HCT116 (cell line): ENCODE results near the gene XPNPEP3.

Source experiments
- CTCF ChIP-seq, 3 experiments: fragments of 200-600 bp in 1 of 3; sonication (generic) in 1 of 3; IDR thresholded peaks in 2 of 3; conservative IDR thresholded peaks in 1 of 3; 2 replicates each; pipeline ENCODE4 v1.5.1; 2012 to 2017; ENCODE audit warnings: low read depth in 2 of 3, low read length in 2 of 3, antibody characterized with exemption in 1 of 3, borderline replicate concordance in 1 of 3, control low read depth in 1 of 3, mild to moderate bottlenecking in 1 of 3, mixed read lengths in 1 of 3, mixed run types in 1 of 3, moderate library complexity in 1 of 3; ENCODE audit not compliant: insufficient read depth in 1 of 3
- MAX ChIP-seq: IDR thresholded peaks from 2 replicates; pipeline ENCODE4 v1.6.1; 2012

GRCh38 chr22:40855979-40856512, 902 bp upstream of the XPNPEP3 start:
- TF ChIP-seq MAX (no peak; the same call in 1 of the 2 replicates), CTCF (IDR thresholded peaks at IDR 0.05 in 2 of 3, conservative IDR thresholded peaks at IDR 0.05 in 1 of 3; ENCODE audit: borderline replicate concordance in 1 of 3, insufficient read depth in 1 of 3, low read depth in 2 of 3, low read length in 2 of 3) (no peak)
